Keratinocyte (primary cell): ENCODE results near the gene CLEC7A. TPM values are rescaled to one million over a fixed set of nuclear protein-coding genes. Genes with fewer than 3 reads are reported as not detected.

ENCODE experiments used
- DNase-seq: peaks from one replicate; pipeline ENCODE4 v3.0.0-alpha.2; 2011; ENCODE audit warnings: low read depth, missing footprints, low spot score
- FAIRE-seq: peaks from 2 replicates; lab custom pipeline; 2011; peaks lifted over from hg19 to GRCh38; lab: Jason Lieb, UNC
- H2AFZ ChIP-seq: 2 replicates; pipeline ENCODE4 v1.6.0; 2012; ENCODE audit warnings: low read length, control low read depth, inconsistent platforms; ENCODE audit not compliant: control insufficient read depth
- H3K27ac ChIP-seq: 2 replicates; pipeline ENCODE4 v1.5.1; 2011; ENCODE audit warnings: low read length; ENCODE audit not compliant: control insufficient read depth, insufficient read depth
- H3K27me3 ChIP-seq: 3 replicates; pipeline ENCODE4 v1.6.0; 2011; ENCODE audit warnings: low read length; ENCODE audit not compliant: control insufficient read depth, insufficient read depth; ENCODE audit errors: extremely low read depth
- H3K36me3 ChIP-seq, 2 experiments: 2 replicates in 1 of 2; 3 replicates in 1 of 2; pipeline ENCODE4 v1.5.1; 2011; ENCODE audit warnings: low read length in 2 of 2, mild to moderate bottlenecking in 1 of 2; ENCODE audit not compliant: control insufficient read depth in 2 of 2, insufficient read depth in 2 of 2; ENCODE audit errors: extremely low read depth in 1 of 2
- H3K4me1 ChIP-seq: 3 replicates; pipeline ENCODE4 v1.5.1; 2011; ENCODE audit warnings: low read length; ENCODE audit not compliant: control insufficient read depth, insufficient read depth; ENCODE audit errors: extremely low read depth
- H3K4me2 ChIP-seq: 3 replicates; pipeline ENCODE4 v1.6.0; 2011; ENCODE audit warnings: low read depth, low read length; ENCODE audit not compliant: control insufficient read depth, insufficient read depth; ENCODE audit errors: extremely low read depth
- H3K4me3 ChIP-seq, 3 experiments: fragments of 200-600 bp in 1 of 3; sonication (generic) in 1 of 3; 2 replicates in 2 of 3; 3 replicates in 1 of 3; pipeline ENCODE4 v1.5.1; 2011 to 2016; ENCODE audit warnings: low read length in 3 of 3, mild to moderate bottlenecking in 3 of 3, control low read depth in 2 of 3, inconsistent platforms in 1 of 3, low read depth in 1 of 3, mixed read lengths in 1 of 3, mixed run types in 1 of 3, moderate library complexity in 1 of 3; ENCODE audit not compliant: control insufficient read depth in 2 of 3, insufficient read depth in 2 of 3; ENCODE audit errors: extremely low read depth in 1 of 3
- H3K79me2 ChIP-seq: 2 replicates; pipeline ENCODE4 v1.6.0; 2012; ENCODE audit warnings: low read length; ENCODE audit not compliant: control insufficient read depth, insufficient read depth
- H3K9ac ChIP-seq: 3 replicates; pipeline ENCODE4 v1.6.0; 2011; ENCODE audit warnings: low read length; ENCODE audit not compliant: control insufficient read depth, insufficient read depth; ENCODE audit errors: extremely low read depth
- H3K9me1 ChIP-seq: 3 replicates; pipeline ENCODE4 v1.6.0; 2011; ENCODE audit warnings: low read length; ENCODE audit not compliant: control insufficient read depth, insufficient read depth; ENCODE audit errors: extremely low read depth
- H3K9me3 ChIP-seq: 2 replicates; pipeline ENCODE4 v1.5.1; 2012; ENCODE audit warnings: low read depth, low read length; ENCODE audit not compliant: control insufficient read depth
- H4K20me1 ChIP-seq: 3 replicates; pipeline ENCODE4 v1.6.0; 2011; ENCODE audit warnings: low read length; ENCODE audit not compliant: control insufficient read depth, insufficient read depth; ENCODE audit errors: extremely low read depth
- CTCF ChIP-seq, 3 experiments: IDR thresholded peaks in 1 of 3; conservative IDR thresholded peaks in 1 of 3; optimal IDR thresholded peaks in 1 of 3; 2 replicates in 2 of 3; 3 replicates in 1 of 3; pipeline versions ENCODE3 to v1.5.1; 2011; ENCODE audit warnings: low read length in 3 of 3, mild to moderate bottlenecking in 3 of 3, moderate library complexity in 2 of 3, control low read depth in 1 of 3, inconsistent platforms in 1 of 3; ENCODE audit not compliant: insufficient read depth in 2 of 3; ENCODE audit errors: extremely low read depth in 1 of 3
- EZH2 ChIP-seq: IDR thresholded peaks from one replicate; pipeline ENCODE4 v1.6.1; 2012; ENCODE audit warnings: inconsistent platforms, mild to moderate bottlenecking, low read length, moderate library complexity
- dilution Hi-C: fragments of 300-500 bp; cut with MboI; formaldehyde crosslinking; loops from one replicate; pipeline ENCODE4 v1.7.0; 2020; ENCODE audit warnings: low sequenced_read_pairs; ENCODE audit not compliant: extremely low pct_ligation_motif_present
- polyA plus RNA-seq, 5 experiments: library from polyadenylated mRNA; depleted of rRNA in 3 of 5; stranded (reverse) in 3 of 5; stranded (forward) in 1 of 5; unstranded in 1 of 5; fragments of >200 nt; gene quantifications; 1 replicate in 1 of 5; 2 replicates in 3 of 5; 3 replicates in 1 of 5; pipeline versions ENCODE4 v1.2.1 to v1.2.3, GENCODE V29; 2011 to 2012; ENCODE audit warnings: missing spikeins in 2 of 5, low read depth in 1 of 5, low replicate concordance in 1 of 5

The CLEC7A gene
- polyA plus RNA-seq, 1 donor (not counting 4 experiments of a cell fraction or from before 2014, with no cell fraction given): 0.62 TPM

- H3K36me3 ChIP-seq: no peaks in the 10 kb centered on the region
- FAIRE-seq: no peak
These were observed 17.9 kb upstream of the CLEC7A start for GRCh38 chr12:10147714-10148403.

GRCh38 chr12:10142976-10143589 lies 13.1 kb upstream of the CLEC7A start:
- FAIRE-seq: no peak

More at GRCh38 chr12:10147714-10148403, 17.9 kb upstream of the CLEC7A start:
- no peaks in the 10 kb centered on the region for H3K9me3 ChIP-seq
- H3K4me1 ChIP-seq: no peaks in the 10 kb centered on the region
- no peak overlapping the region for H3K4me2 ChIP-seq
- H3K27ac ChIP-seq: no peak overlapping the region
- no peak overlapping the region for H3K9ac ChIP-seq
- H3K9me1 ChIP-seq: no peaks in the 10 kb centered on the region
- no peak overlapping the region for H2AFZ ChIP-seq
- TF ChIP-seq EZH2: no peak
- no peak for TF ChIP-seq CTCF (optimal IDR thresholded peaks at IDR 0.05 in 1 of 3, IDR thresholded peaks at IDR 0.05 in 1 of 3, conservative IDR thresholded peaks at IDR 0.05 in 1 of 3; ENCODE audit: extremely low read depth in 1 of 3, insufficient read depth in 2 of 3, low read length in 3 of 3)
- no peak overlapping the region for H3K4me3 ChIP-seq
- H3K79me2 ChIP-seq: no peaks in the 10 kb centered on the region
- DNase-seq: no peak
- dilution Hi-C loops: no loop called here
- H3K27me3 ChIP-seq: no peaks in the 10 kb centered on the region
- H4K20me1 ChIP-seq: no peaks in the 10 kb centered on the region

More at GRCh38 chr12:10142976-10143589, 13.1 kb upstream of the CLEC7A start:
- no peaks in the 10 kb centered on the region for H4K20me1 ChIP-seq
- dilution Hi-C loops: no loop called here
- no peaks in the 10 kb centered on the region for H3K79me2 ChIP-seq
- DNase-seq: no peak
- H3K36me3 ChIP-seq: no peaks in the 10 kb centered on the region
- H3K4me3 ChIP-seq: no peak overlapping the region
- H3K9me1 ChIP-seq: no peaks in the 10 kb centered on the region
- no peak overlapping the region for H3K27ac ChIP-seq
- TF ChIP-seq CTCF (optimal IDR thresholded peaks at IDR 0.05 in 1 of 3, IDR thresholded peaks at IDR 0.05 in 1 of 3, conservative IDR thresholded peaks at IDR 0.05 in 1 of 3; ENCODE audit: extremely low read depth in 1 of 3, insufficient read depth in 2 of 3, low read length in 3 of 3): no peak
- TF ChIP-seq EZH2: no peak
- no peak overlapping the region for H3K4me2 ChIP-seq
- no peaks in the 10 kb centered on the region for H3K9me3 ChIP-seq
- H3K27me3 ChIP-seq: no peaks in the 10 kb centered on the region
- H2AFZ ChIP-seq: no peak overlapping the region
- no peaks in the 10 kb centered on the region for H3K4me1 ChIP-seq
- no peak overlapping the region for H3K9ac ChIP-seq
